Esophagus muscularis mucosa (tissue), 4 donors: ENCODE measurements around the gene CD40. TPM values are rescaled to one million over a fixed set of nuclear protein-coding genes. Genes with fewer than 3 reads are reported as not detected.

Experiments
- DNase-seq: peaks from one replicate; pipeline ENCODE4 v3.0.0-alpha.2; 2017; ENCODE audit errors: extremely low spot score
- H3K27ac ChIP-seq, 4 donors: fragments of 200-600 bp; sonication (generic); replicated peaks in 1 of 4; 1 replicate in 3 of 4; 2 replicates in 1 of 4; pipeline ENCODE4 v1.5.1; 2016 to 2019; ENCODE audit warnings: mild to moderate bottlenecking in 1 of 4
- H3K27me3 ChIP-seq, 4 donors: fragments of 200-600 bp; sonication (generic); one replicate each; pipeline versions ENCODE4 v1.5.1 to v1.6.0; 2016 to 2019
- H3K36me3 ChIP-seq, 4 donors: fragments of 200-600 bp; sonication (generic); one replicate each; pipeline ENCODE4 v1.5.1; 2016 to 2019
- H3K4me1 ChIP-seq, 4 donors: fragments of 200-600 bp; sonication (generic); one replicate each; pipeline ENCODE4 v1.5.1; 2016 to 2019
- H3K4me3 ChIP-seq, 4 donors: fragments of 200-600 bp; sonication (generic); 1 replicate in 2 of 4; 2 replicates in 2 of 4; pipeline ENCODE4 v1.5.1; 2016 to 2019; ENCODE audit warnings: mild to moderate bottlenecking in 4 of 4, moderate library complexity in 1 of 4
- H3K9me3 ChIP-seq, 4 donors: fragments of 200-600 bp; sonication (generic); 1 replicate in 3 of 4; 2 replicates in 1 of 4; pipeline ENCODE4 v1.5.1; 2016 to 2019
- EP300 ChIP-seq: sonication (generic); formaldehyde crosslinking; IDR thresholded peaks from one replicate; pipeline ENCODE4 v1.6.1; 2017; ENCODE audit warnings: antibody characterized with exemption
- POLR2A ChIP-seq: fragments of 450-650 bp; IDR thresholded peaks from one replicate; pipeline ENCODE4 v1.6.1; 2017; ENCODE audit warnings: antibody characterized with exemption, moderate library complexity, mild to moderate bottlenecking, low read depth
- POLR2AphosphoS5 ChIP-seq, 2 donors: sonication (generic); formaldehyde crosslinking; IDR thresholded peaks; one replicate each; pipeline ENCODE4 v1.6.1; 2017; ENCODE audit warnings: antibody characterized with exemption in 2 of 2
- WGBS: methylation state at CpG from one replicate; pipeline ENCODE4 v1.1.5; 2018; 5-methylcytosine and 5-hydroxymethylcytosine counted together
- intact Hi-C: fragments of 100-400 bp; cut with DNase I; formaldehyde crosslinking; loops from one replicate; pipeline ENCODE4 v1.15.1; 2023
- total RNA-seq, 4 donors: library from RNA; depleted of rRNA; stranded (reverse); fragments of >200 nt; gene quantifications; one replicate each; pipeline versions ENCODE4 v1.1.0 to v1.2.1, GENCODE V29; 2016
- TF ChIP-seq, protein P1 (sequence below), 3 experiments: fragments of 200-600 bp in 2 of 3; fragments of 450-650 bp in 1 of 3; sonication (generic) in 2 of 3; IDR thresholded peaks; one replicate each; pipeline ENCODE4 v1.5.1; 2017 to 2019; ENCODE audit warnings: antibody characterized with exemption in 3 of 3, mild to moderate bottlenecking in 2 of 3, moderate library complexity in 1 of 3

CD40 gene
- total RNA-seq, 4 donors from 2014 or later: 10.0 to 21.6 (median 16.9) TPM

DNA sequence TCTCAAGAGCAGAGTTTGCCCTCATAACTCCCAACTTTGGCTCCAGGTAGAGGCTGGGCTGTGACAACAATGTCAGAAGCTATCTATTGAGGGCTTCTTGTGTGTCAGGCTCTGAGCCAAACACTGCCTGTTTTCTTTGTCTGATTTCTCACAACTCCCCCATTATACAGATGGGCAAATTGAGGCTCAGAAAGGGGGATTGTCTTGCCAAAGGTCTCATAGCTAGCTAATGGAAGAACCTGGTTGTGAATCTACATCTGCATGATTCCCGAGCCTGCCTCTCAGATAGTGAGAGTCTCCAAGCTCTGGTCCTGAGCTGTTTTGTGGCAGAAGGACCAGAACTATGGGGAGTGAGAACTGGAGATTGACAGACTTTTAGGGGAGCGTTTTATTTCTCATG lies 1.4 kb downstream of the CD40 start:
- DNase-seq: no peak
- Histone ChIP-seq H3K27ac (peak overlapping the region; percentile 77 to 89 (median 81)), H3K9me3 (no peaks in the 10 kb centered on the region), H3K36me3 (peaks cover 3 to 29% (median 21%) of the 10 kb centered on the region in 4 donors), H3K27me3 (peaks cover 0 to 3% (median 0%) of the 10 kb centered on the region in 4 donors), H3K4me1 (peaks cover 19 to 59% (median 48%) of the 10 kb centered on the region in 4 donors), H3K4me3 (peak overlapping the region in 1 of 4 donors; percentile 65)
- TF ChIP-seq POLR2A: no peak
- TF ChIP-seq EP300: no peak
- no peak for TF ChIP-seq POLR2AphosphoS5 (IDR thresholded peaks at IDR 0.05)
- intact Hi-C loops: no loop called here
- 82% methylated on average over 2 of the region's 2 CpGs for WGBS

DNA sequence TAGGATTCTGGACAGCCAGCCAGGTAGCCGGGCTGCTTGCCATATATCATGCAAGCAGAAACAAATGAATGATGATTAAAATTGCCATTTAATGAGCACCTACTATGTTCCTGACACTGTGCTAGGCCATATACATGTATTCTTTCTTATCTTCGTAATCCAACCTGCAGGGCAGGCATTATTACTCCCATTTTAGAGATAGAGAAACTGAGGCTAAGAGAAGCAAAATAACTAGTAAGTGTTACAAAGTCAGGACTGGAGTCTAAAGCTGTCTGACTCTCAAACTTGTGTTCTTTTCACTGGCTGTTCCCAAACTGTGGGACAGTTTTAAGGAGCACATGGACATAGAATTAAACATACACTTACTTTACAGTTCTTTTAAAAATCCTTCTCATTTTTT lies 2.0 kb downstream of the CD40 start:
- H3K4me3 ChIP-seq: no peak overlapping the region
- H3K27ac ChIP-seq: peak overlapping the region in 1 of 4 donors; percentile 89
- DNase-seq: no peak
- H3K36me3 ChIP-seq: peaks cover 3 to 35% (median 21%) of the 10 kb centered on the region in 4 donors
- no peaks in the 10 kb centered on the region for H3K9me3 ChIP-seq
- H3K27me3 ChIP-seq: peaks cover 0 to 3% (median 0%) of the 10 kb centered on the region in 4 donors
- TF ChIP-seq, protein P1, sequence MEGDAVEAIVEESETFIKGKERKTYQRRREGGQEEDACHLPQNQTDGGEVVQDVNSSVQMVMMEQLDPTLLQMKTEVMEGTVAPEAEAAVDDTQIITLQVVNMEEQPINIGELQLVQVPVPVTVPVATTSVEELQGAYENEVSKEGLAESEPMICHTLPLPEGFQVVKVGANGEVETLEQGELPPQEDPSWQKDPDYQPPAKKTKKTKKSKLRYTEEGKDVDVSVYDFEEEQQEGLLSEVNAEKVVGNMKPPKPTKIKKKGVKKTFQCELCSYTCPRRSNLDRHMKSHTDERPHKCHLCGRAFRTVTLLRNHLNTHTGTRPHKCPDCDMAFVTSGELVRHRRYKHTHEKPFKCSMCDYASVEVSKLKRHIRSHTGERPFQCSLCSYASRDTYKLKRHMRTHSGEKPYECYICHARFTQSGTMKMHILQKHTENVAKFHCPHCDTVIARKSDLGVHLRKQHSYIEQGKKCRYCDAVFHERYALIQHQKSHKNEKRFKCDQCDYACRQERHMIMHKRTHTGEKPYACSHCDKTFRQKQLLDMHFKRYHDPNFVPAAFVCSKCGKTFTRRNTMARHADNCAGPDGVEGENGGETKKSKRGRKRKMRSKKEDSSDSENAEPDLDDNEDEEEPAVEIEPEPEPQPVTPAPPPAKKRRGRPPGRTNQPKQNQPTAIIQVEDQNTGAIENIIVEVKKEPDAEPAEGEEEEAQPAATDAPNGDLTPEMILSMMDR (IDR thresholded peaks at IDR 0.05): no peak
- TF ChIP-seq POLR2A: no peak
- no peak for TF ChIP-seq EP300
- TF ChIP-seq POLR2AphosphoS5 (IDR thresholded peaks at IDR 0.05): no peak
- 89% methylated on average over 2 of the region's 2 CpGs for WGBS
- peaks cover 19 to 59% (median 48%) of the 10 kb centered on the region in 4 donors for H3K4me1 ChIP-seq
- intact Hi-C loops: no loop called here

DNA sequence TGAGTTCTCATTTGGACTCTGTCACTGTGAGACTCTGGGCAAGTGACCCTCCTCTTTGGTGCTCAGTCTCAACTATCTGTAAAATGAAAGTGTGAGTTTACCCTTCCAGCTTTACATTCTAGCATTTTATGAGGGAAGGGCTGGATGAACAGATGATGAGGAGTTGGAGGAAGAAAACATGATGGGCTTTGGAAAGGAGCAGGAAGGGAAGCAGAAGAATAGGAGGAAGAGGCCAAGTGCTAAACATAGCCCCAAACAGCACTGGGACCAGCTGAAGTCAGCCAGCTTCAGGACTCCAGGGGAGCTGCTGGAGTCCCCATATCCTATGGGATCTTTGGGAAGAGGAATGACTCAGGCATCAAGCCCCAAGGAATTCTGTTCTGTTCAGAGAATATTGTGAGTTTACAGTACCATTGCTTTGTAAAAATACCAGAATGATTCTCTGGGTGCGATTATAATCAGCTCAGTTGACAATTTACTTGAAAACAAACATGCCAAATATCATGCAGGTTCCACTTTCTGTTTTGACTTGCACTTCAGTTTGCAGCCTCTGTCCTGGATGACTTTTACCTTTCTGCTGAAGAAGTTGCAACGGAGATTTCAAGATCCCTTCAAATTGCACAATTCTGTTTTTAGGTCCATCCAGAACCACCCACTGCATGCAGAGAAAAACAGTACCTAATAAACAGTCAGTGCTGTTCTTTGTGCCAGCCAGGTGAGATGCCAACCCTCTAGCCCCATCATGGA lies 3.2 kb downstream of the CD40 start:
- Histone ChIP-seq H3K9me3 (no peaks in the 10 kb centered on the region), H3K27ac (peak overlapping the region in 2 of 4 donors; percentile 28 to 29), H3K4me1 (peaks cover 19 to 59% (median 48%) of the 10 kb centered on the region in 4 donors), H3K27me3 (no peaks in the 10 kb centered on the region), H3K4me3 (no peak overlapping the region), H3K36me3 (peaks cover 3 to 46% (median 25%) of the 10 kb centered on the region in 4 donors)
- intact Hi-C loops: no loop called here
- 66% methylated on average over 2 of the region's 2 CpGs for WGBS
- TF ChIP-seq POLR2A (no peak), POLR2AphosphoS5 (IDR thresholded peaks at IDR 0.05) (no peak), EP300 (no peak)
- TF ChIP-seq, protein P1 (IDR thresholded peaks at IDR 0.05): no peak
- no peak for DNase-seq

DNA sequence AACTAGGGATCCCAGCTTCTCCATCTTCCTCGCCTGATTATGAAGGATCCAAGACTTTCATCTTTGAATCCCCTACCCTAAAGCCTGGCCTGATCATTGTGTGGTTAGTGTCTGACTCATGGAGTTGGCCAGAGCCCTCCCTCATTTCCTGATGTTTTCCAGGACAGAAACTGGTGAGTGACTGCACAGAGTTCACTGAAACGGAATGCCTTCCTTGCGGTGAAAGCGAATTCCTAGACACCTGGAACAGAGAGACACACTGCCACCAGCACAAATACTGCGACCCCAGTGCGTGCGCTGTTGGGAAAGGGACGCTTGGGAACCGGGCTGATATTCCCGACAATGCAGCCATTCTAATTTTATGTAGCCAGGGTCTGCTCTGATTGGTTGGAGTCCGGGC lies 4.0 kb downstream of the CD40 start:
- WGBS: 54% methylated on average over 6 of the region's 11 CpGs
- Histone ChIP-seq H3K27me3 (no peaks in the 10 kb centered on the region), H3K4me3 (no peak overlapping the region), H3K4me1 (peaks cover 19 to 58% (median 45%) of the 10 kb centered on the region in 4 donors), H3K9me3 (no peaks in the 10 kb centered on the region), H3K27ac (peak overlapping the region in 1 of 4 donors; percentile 29), H3K36me3 (peaks cover 3 to 53% (median 25%) of the 10 kb centered on the region in 4 donors)
- DNase-seq: no peak
- intact Hi-C loops: no loop called here
- TF ChIP-seq EP300 (no peak), POLR2A (no peak), POLR2AphosphoS5 (IDR thresholded peaks at IDR 0.05) (no peak)
- TF ChIP-seq, protein P1 (IDR thresholded peaks at IDR 0.05): no peak

DNA sequence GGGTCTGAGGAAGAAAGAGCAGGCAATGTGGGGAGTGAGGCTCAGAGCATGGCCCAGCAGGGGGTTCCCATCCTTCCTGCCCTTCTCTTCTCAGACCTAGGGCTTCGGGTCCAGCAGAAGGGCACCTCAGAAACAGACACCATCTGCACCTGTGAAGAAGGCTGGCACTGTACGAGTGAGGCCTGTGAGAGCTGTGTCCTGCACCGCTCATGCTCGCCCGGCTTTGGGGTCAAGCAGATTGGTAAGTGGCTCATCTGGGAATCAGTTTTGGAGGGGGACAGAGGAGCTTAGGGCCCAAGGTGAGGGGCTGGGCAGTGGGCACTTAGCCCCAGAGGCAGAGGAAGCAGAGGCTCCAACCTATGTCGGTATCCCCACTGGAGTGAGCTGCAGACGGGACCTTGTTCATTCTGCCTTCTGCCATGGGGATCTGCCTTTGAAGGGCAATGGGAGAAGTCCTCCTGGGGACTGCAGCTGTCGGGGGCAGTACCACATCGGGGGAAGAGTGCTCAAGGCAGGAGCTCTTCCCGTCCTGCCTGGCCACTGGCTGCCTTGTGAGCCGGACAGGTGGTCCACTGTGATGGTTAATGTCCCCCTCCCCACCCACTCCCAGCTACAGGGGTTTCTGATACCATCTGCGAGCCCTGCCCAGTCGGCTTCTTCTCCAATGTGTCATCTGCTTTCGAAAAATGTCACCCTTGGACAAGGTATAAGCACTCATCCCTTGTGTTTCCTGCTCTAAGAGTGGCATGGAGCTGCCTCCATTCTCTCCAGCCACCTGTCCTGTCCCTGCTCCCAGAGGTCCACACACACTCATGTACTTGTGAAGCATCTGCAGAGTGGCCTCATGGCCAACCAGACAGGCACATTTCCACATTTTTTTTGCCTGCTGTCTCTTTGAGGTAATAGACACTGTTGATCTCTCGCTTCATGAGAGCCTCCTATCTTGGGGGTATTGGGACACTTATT lies 4.7 kb downstream of the CD40 start:
- no peak for TF ChIP-seq POLR2AphosphoS5 (IDR thresholded peaks at IDR 0.05)
- TF ChIP-seq, protein P1 (IDR thresholded peaks at IDR 0.05): no peak
- no peak for TF ChIP-seq EP300
- TF ChIP-seq POLR2A: no peak
- no peak overlapping the region for H3K4me3 ChIP-seq
- H3K27me3 ChIP-seq: no peaks in the 10 kb centered on the region
- no peak overlapping the region for H3K27ac ChIP-seq
- H3K4me1 ChIP-seq: peaks cover 12 to 50% (median 38%) of the 10 kb centered on the region in 4 donors
- no peak for DNase-seq
- peaks cover 3 to 60% (median 25%) of the 10 kb centered on the region in 4 donors for H3K36me3 ChIP-seq
- intact Hi-C loops: no loop called here
- WGBS: 91% methylated on average over 14 of the region's 15 CpGs
- H3K9me3 ChIP-seq: no peaks in the 10 kb centered on the region
